Measurements from ENCODE around the gene TMEM129. TPM values are rescaled to one million over a fixed set of nuclear protein-coding genes. Genes with fewer than 3 reads are reported as not detected.

TMEM129 gene
- total RNA-seq, 1 experiment from 2014 or later, result 54.9 TPM

GRCh38 chr4:1760521-1761071, 39.5 kb upstream of the TMEM129 start:
- Mint-ChIP-seq H3K27ac (no peak overlapping the region), H3K9me3 (no peaks in the 10 kb centered on the region), H3K27me3 (ENCODE audit: low read depth) (no peaks in the 10 kb centered on the region), H3K4me3 (no peak overlapping the region), H3K36me3 (no peaks in the 10 kb centered on the region), H3K4me1 (peaks cover 3% of the 10 kb centered on the region; the same call in 1 of the 2 replicates)
- TF ChIP-seq NR2C2 (CRISPR knock-in tag; IDR thresholded peaks at IDR 0.05), result no peak
- no peak for TF ChIP-seq ZNF317 (CRISPR knock-in tag; IDR thresholded peaks at IDR 0.05; ENCODE audit: borderline replicate concordance, low read depth)
- no peak for TF ChIP-seq ZBTB43 (CRISPR knock-in tag; IDR thresholded peaks at IDR 0.05)
- no peak for TF ChIP-seq TCF7 (CRISPR knock-in tag; IDR thresholded peaks at IDR 0.05; ENCODE audit: low read depth)
- no peak for TF ChIP-seq CREM (CRISPR knock-in tag; IDR thresholded peaks at IDR 0.05)
- no peak for TF ChIP-seq SP1 (CRISPR knock-in tag; conservative IDR thresholded peaks at IDR 0.05)
- TF ChIP-seq NR1H2 (CRISPR knock-in tag; IDR thresholded peaks at IDR 0.05), result no peak
- TF ChIP-seq ZNF512 (CRISPR knock-in tag; IDR thresholded peaks at IDR 0.05; ENCODE audit: borderline replicate concordance), result no peak
- no peak for TF ChIP-seq ZNF423 (CRISPR knock-in tag; IDR thresholded peaks at IDR 0.05)
- no peak for TF ChIP-seq MYBL2 (CRISPR knock-in tag; IDR thresholded peaks at IDR 0.05)
- TF ChIP-seq E2F4 (CRISPR knock-in tag; IDR thresholded peaks at IDR 0.05; ENCODE audit: borderline replicate concordance, low read depth), result no peak
- no peak for TF ChIP-seq ATF6 (CRISPR knock-in tag; IDR thresholded peaks at IDR 0.05)
- TF ChIP-seq JUN (CRISPR knock-in tag; IDR thresholded peaks at IDR 0.05), result no peak
- TF ChIP-seq KAT7 (CRISPR knock-in tag; IDR thresholded peaks at IDR 0.05; ENCODE audit: borderline replicate concordance), result no peak
- no peak for TF ChIP-seq NR3C1 (CRISPR knock-in tag; conservative IDR thresholded peaks at IDR 0.05; ENCODE audit: low read depth)
- TF ChIP-seq TEAD1 (CRISPR knock-in tag; IDR thresholded peaks at IDR 0.05), result no peak
- no peak for TF ChIP-seq ZMAT4 (CRISPR knock-in tag; IDR thresholded peaks at IDR 0.05)
- ATAC-seq (no peak), DNase-seq (ENCODE audit: low spot score) (no peak)
- CTCF ChIA-PET, result interaction anchor here (1.1 to 4.7 kb wide), 4 partner anchors 13 to 150 kb away, joined by 3 to 44 read pairs (median 4); no protein-coding TSS in a partner anchor
- POLR2A ChIA-PET, result no interaction called here

- H3K36me3 Mint-ChIP-seq, result no peaks in the 10 kb centered on the region
- POLR2A ChIA-PET, result interaction anchor here (1.0 kb wide), 1 partner anchor 18 kb away, joined by 3 read pairs; no protein-coding TSS in a partner anchor
- H3K27me3 Mint-ChIP-seq (ENCODE audit: low read depth), result no peaks in the 10 kb centered on the region
- DNase-seq (ENCODE audit: low spot score) (no peak), ATAC-seq (peak; percentile 4; the same call in 1 of the 2 replicates)
- CTCF ChIA-PET, result interaction anchor here (0.7 to 4.7 kb wide), 10 partner anchors 8 to 151 kb away, joined by 3 to 44 read pairs (median 5); no protein-coding TSS in a partner anchor
- H3K4me3 Mint-ChIP-seq, result no peak overlapping the region
- H3K9me3 Mint-ChIP-seq, result no peaks in the 10 kb centered on the region
- no peak overlapping the region for H3K27ac Mint-ChIP-seq
- no peaks in the 10 kb centered on the region for H3K4me1 Mint-ChIP-seq
- TF ChIP-seq CTCF (IDR thresholded peaks at IDR 0.05) (no peak), MLX (CRISPR knock-in tag; IDR thresholded peaks at IDR 0.05) (no peak), CBFB (CRISPR knock-in tag; IDR thresholded peaks at IDR 0.05; ENCODE audit: low read depth) (no peak), ARID4B (CRISPR knock-in tag; IDR thresholded peaks at IDR 0.05; ENCODE audit: borderline replicate concordance) (no peak), ZNF263 (CRISPR knock-in tag; IDR thresholded peaks at IDR 0.05; ENCODE audit: low read depth) (no peak)
Measured at GRCh38 chr4:1759818-1760223, 38.7 kb upstream of the TMEM129 start.
